CD14-positive monocyte (primary cell): ENCODE results near the gene DCLK2. TPM values are rescaled to one million over a fixed set of nuclear protein-coding genes. Genes with fewer than 3 reads are reported as not detected.

ENCODE experiments used
- DNase-seq, 3 donors: peaks; one replicate each; pipeline ENCODE4 v3.0.0-alpha.2; 2011 to 2022
- H2AFZ ChIP-seq: 2 replicates; pipeline ENCODE4 v1.6.0; 2012; ENCODE audit warnings: mild to moderate bottlenecking, low read depth, low read length, inconsistent platforms; ENCODE audit not compliant: insufficient read depth, poor library complexity, severe bottlenecking
- H3K27ac ChIP-seq, 2 donors: 1 replicate in 1 of 2; 2 replicates in 1 of 2; pipeline ENCODE4 v1.5.1; 2012 to 2013; ENCODE audit warnings: low read length in 2 of 2, control low read depth in 1 of 2, inconsistent platforms in 1 of 2, low read depth in 1 of 2, mild to moderate bottlenecking in 1 of 2
- H3K27me3 ChIP-seq, 2 donors: one replicate each; pipeline versions ENCODE4 v1.6.0 to v1.6.1; 2011 to 2013; ENCODE audit warnings: low read length in 2 of 2; ENCODE audit not compliant: control insufficient read depth in 2 of 2, insufficient read depth in 2 of 2
- H3K36me3 ChIP-seq, 2 donors: replicated peaks in 1 of 2; 1 replicate in 1 of 2; 2 replicates in 1 of 2; pipeline versions ENCODE4 v1.5.1 to v1.6.1; 2012 to 2013; ENCODE audit warnings: low read length in 2 of 2, control low read depth in 1 of 2, inconsistent platforms in 1 of 2, mild to moderate bottlenecking in 1 of 2; ENCODE audit not compliant: insufficient read depth in 2 of 2, control insufficient read depth in 1 of 2
- H3K4me1 ChIP-seq, 2 donors: 1 replicate in 1 of 2; 2 replicates in 1 of 2; pipeline versions ENCODE4 v1.5.1 to v1.6.1; 2012 to 2013; ENCODE audit warnings: low read length in 2 of 2, control low read depth in 1 of 2, inconsistent platforms in 1 of 2, mild to moderate bottlenecking in 1 of 2, moderate library complexity in 1 of 2; ENCODE audit not compliant: insufficient read depth in 2 of 2, control insufficient read depth in 1 of 2
- H3K4me2 ChIP-seq: replicated peaks from 2 replicates; pipeline ENCODE3; 2012; ENCODE audit warnings: low read length, moderate library complexity, mild to moderate bottlenecking; ENCODE audit not compliant: poor library complexity, severe bottlenecking; ENCODE audit errors: extremely low read depth
- H3K4me3 ChIP-seq, 3 experiments: fragments of 200-600 bp in 1 of 3; sonication (generic) in 1 of 3; replicated peaks in 1 of 3; 1 replicate in 2 of 3; 2 replicates in 1 of 3; pipeline ENCODE4 v1.5.1; 2011 to 2013; ENCODE audit warnings: low read length in 3 of 3, mild to moderate bottlenecking in 3 of 3, control low read depth in 2 of 3, low read depth in 2 of 3, inconsistent platforms in 1 of 3, moderate library complexity in 1 of 3
- H3K79me2 ChIP-seq: 2 replicates; pipeline ENCODE4 v1.6.0; 2012; ENCODE audit warnings: mild to moderate bottlenecking, control low read depth, inconsistent platforms, low read length, moderate library complexity; ENCODE audit not compliant: insufficient read depth
- H3K9ac ChIP-seq: 2 replicates; pipeline ENCODE4 v1.6.0; 2017; ENCODE audit warnings: low read length, mild to moderate bottlenecking; ENCODE audit not compliant: insufficient read depth, poor library complexity, severe bottlenecking
- H3K9me3 ChIP-seq, 2 donors: replicated peaks in 1 of 2; 1 replicate in 1 of 2; 2 replicates in 1 of 2; pipeline versions ENCODE4 v1.5.1 to v1.6.1; 2012 to 2013; ENCODE audit warnings: low read length in 2 of 2, control low read depth in 1 of 2; ENCODE audit not compliant: control insufficient read depth in 1 of 2, insufficient read depth in 1 of 2
- H4K20me1 ChIP-seq: 2 replicates; pipeline ENCODE4 v1.6.0; 2012; ENCODE audit warnings: mild to moderate bottlenecking, low read length, control low read depth, moderate library complexity; ENCODE audit not compliant: insufficient read depth
- H3K27ac Mint-ChIP-seq, 7 donors: one replicate each; pipeline ENCODE4 v1.8.0; 2020; ENCODE audit warnings: mild to moderate bottlenecking in 7 of 7, mixed read lengths in 7 of 7, moderate library complexity in 6 of 7, inconsistent platforms in 2 of 7
- H3K27me3 Mint-ChIP-seq, 3 donors: one replicate each; pipeline ENCODE4 v1.8.0; 2021 to 2022; ENCODE audit warnings: low read depth in 3 of 3, mild to moderate bottlenecking in 3 of 3, mixed read lengths in 3 of 3, moderate library complexity in 3 of 3, inconsistent platforms in 1 of 3
- H3K36me3 Mint-ChIP-seq, 2 donors: one replicate each; pipeline ENCODE4 v1.8.0; 2020; ENCODE audit warnings: mixed read lengths in 2 of 2, inconsistent platforms in 1 of 2, mild to moderate bottlenecking in 1 of 2
- H3K4me1 Mint-ChIP-seq: one replicate; pipeline ENCODE4 v1.8.0; 2020; ENCODE audit warnings: mild to moderate bottlenecking, mixed read lengths
- H3K4me3 Mint-ChIP-seq, 2 donors: one replicate each; pipeline ENCODE4 v1.8.0; 2020; ENCODE audit warnings: mild to moderate bottlenecking in 2 of 2, mixed read lengths in 2 of 2, moderate library complexity in 1 of 2
- H3K9me3 Mint-ChIP-seq, 7 donors: one replicate each; pipeline ENCODE4 v1.8.0; 2020 to 2022; ENCODE audit warnings: mixed read lengths in 7 of 7, mild to moderate bottlenecking in 6 of 7, moderate library complexity in 6 of 7, inconsistent platforms in 2 of 7
- WGBS: methylation state at CpG from one replicate; pipeline ENCODE4 v1.1.5; 2013; ENCODE audit warnings: missing lambda C conversion rate; ENCODE audit not compliant: insufficient coverage; 5-methylcytosine and 5-hydroxymethylcytosine counted together
- intact Hi-C, 2 donors: fragments of 100-400 bp; cut with micrococcal nuclease; formaldehyde crosslinking; loops; one replicate each; pipeline versions ENCODE4 v1.15.0 to v1.15.1; 2023
- polyA plus RNA-seq, 3 donors: library from polyadenylated mRNA; depleted of rRNA in 1 of 3; unstranded in 2 of 3; stranded (reverse) in 1 of 3; fragments of 300-500 nt in 2 of 3; fragments of >200 nt in 1 of 3; fragmentation: Illumina TruSeq in 2 of 3; gene quantifications; 1 replicate in 2 of 3; 2 replicates in 1 of 3; pipeline ENCODE4 v1.2.3, GENCODE V29; 2012 to 2021
- TF ChIP-seq, protein P1 (sequence below): fragments of 200-600 bp; IDR thresholded peaks from one replicate; pipeline ENCODE4 v1.8.0; 2022; ENCODE audit warnings: antibody characterized with exemption, mild to moderate bottlenecking

Gene DCLK2
- polyA plus RNA-seq, 3 donors: 0.13 TPM; not detected in 2

DNA sequence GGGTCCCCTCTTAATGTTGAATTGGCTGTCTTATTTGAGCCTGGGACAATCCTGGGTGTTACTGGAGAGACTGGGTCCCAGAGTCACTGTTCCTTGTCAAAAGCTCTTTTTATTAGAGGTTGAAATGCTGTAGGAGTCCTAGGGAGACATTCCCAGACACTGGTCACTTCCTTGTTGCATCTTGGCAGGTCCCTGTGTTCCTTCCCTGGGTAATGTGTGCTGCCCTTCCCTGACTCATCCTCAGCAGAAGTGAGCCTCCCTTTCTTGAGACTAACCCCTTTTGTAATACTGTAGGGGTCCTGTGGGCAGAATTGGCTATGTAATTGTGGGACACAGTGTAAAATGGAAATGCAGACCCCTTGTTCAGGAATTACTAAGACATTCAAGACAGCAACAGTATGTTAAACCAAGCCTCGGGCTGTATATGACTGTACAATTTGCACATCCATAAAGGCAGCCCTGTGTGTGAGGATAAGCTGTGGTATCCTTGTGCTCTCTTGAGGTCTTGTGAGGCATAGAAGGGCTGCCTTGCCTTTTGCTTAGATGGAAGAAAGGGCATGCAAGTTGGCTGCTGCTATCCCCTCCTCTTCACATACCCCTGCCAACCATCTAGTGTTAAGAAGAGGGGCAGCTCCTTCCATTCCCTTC is 53.5 kb downstream of the DCLK2 start:
- TF ChIP-seq, protein P1, sequence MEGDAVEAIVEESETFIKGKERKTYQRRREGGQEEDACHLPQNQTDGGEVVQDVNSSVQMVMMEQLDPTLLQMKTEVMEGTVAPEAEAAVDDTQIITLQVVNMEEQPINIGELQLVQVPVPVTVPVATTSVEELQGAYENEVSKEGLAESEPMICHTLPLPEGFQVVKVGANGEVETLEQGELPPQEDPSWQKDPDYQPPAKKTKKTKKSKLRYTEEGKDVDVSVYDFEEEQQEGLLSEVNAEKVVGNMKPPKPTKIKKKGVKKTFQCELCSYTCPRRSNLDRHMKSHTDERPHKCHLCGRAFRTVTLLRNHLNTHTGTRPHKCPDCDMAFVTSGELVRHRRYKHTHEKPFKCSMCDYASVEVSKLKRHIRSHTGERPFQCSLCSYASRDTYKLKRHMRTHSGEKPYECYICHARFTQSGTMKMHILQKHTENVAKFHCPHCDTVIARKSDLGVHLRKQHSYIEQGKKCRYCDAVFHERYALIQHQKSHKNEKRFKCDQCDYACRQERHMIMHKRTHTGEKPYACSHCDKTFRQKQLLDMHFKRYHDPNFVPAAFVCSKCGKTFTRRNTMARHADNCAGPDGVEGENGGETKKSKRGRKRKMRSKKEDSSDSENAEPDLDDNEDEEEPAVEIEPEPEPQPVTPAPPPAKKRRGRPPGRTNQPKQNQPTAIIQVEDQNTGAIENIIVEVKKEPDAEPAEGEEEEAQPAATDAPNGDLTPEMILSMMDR: no peak
- H2AFZ ChIP-seq: no peak overlapping the region
- H3K36me3 ChIP-seq: no peaks in the 10 kb centered on the region
- H3K27ac Mint-ChIP-seq: no peak overlapping the region
- H3K4me3 ChIP-seq: no peak overlapping the region
- no peaks in the 10 kb centered on the region for H4K20me1 ChIP-seq
- no peaks in the 10 kb centered on the region for H3K79me2 ChIP-seq
- peaks cover 8 to 9% of the 10 kb centered on the region in 2 donors for H3K4me1 ChIP-seq
- H3K27ac ChIP-seq: no peak overlapping the region
- H3K9ac ChIP-seq: no peak overlapping the region
- peaks cover 0 to 2% (median 0%) of the 10 kb centered on the region in 7 donors for H3K9me3 Mint-ChIP-seq
- H3K36me3 Mint-ChIP-seq: no peaks in the 10 kb centered on the region
- no peaks in the 10 kb centered on the region for H3K27me3 ChIP-seq
- no peak overlapping the region for H3K4me2 ChIP-seq
- H3K9me3 ChIP-seq: no peaks in the 10 kb centered on the region
- no CpG with 5 or more reads among the region's 1 CpG for WGBS
- peaks cover 22% of the 10 kb centered on the region for H3K4me1 Mint-ChIP-seq
- intact Hi-C loops: no loop called here
- no peaks in the 10 kb centered on the region for H3K27me3 Mint-ChIP-seq
- DNase-seq: no peak
- no peak overlapping the region for H3K4me3 Mint-ChIP-seq

DNA sequence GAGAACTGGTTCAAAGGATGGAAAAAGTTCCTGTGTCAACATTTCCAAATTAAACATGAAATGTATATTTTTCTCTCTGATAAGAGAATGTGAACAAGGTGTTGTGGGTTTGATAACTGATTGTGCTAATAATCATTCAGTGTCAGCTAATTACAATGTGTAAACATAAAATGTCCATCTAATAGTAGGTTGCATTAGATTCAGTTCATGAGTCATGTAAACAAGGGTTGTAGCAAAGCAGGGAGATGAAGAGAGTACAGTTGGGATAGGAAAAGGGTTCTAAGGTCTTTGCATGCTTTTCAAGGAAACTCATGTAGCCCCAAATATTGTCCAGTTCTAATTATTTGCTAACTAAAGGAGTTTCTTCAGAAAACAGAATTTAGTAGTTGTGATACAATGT is 55.4 kb downstream of the DCLK2 start:
- no peaks in the 10 kb centered on the region for H3K36me3 ChIP-seq
- no peaks in the 10 kb centered on the region for H4K20me1 ChIP-seq
- no peaks in the 10 kb centered on the region for H3K27me3 ChIP-seq
- no peaks in the 10 kb centered on the region for H3K9me3 Mint-ChIP-seq
- DNase-seq: no peak
- no peak overlapping the region for H3K27ac ChIP-seq
- no peaks in the 10 kb centered on the region for H3K27me3 Mint-ChIP-seq
- H3K9me3 ChIP-seq: no peaks in the 10 kb centered on the region
- peaks cover 12% of the 10 kb centered on the region for H3K4me1 Mint-ChIP-seq
- no peak overlapping the region for H3K4me3 ChIP-seq
- no peak overlapping the region for H3K27ac Mint-ChIP-seq
- no peaks in the 10 kb centered on the region for H3K36me3 Mint-ChIP-seq
- H3K4me1 ChIP-seq: no peaks in the 10 kb centered on the region
- H3K9ac ChIP-seq: no peak overlapping the region
- TF ChIP-seq, protein P1: no peak
- no peak overlapping the region for H2AFZ ChIP-seq
- intact Hi-C loops: no loop called here
- no peak overlapping the region for H3K4me3 Mint-ChIP-seq
- no peaks in the 10 kb centered on the region for H3K79me2 ChIP-seq
- H3K4me2 ChIP-seq: no peak overlapping the region
